Measurements from ENCODE around the gene ARMS2. TPM values are rescaled to one million over a fixed set of nuclear protein-coding genes. Genes with fewer than 3 reads are reported as not detected.

The ARMS2 gene
- total RNA-seq, 1 experiment from 2014 or later, result not detected

DNA sequence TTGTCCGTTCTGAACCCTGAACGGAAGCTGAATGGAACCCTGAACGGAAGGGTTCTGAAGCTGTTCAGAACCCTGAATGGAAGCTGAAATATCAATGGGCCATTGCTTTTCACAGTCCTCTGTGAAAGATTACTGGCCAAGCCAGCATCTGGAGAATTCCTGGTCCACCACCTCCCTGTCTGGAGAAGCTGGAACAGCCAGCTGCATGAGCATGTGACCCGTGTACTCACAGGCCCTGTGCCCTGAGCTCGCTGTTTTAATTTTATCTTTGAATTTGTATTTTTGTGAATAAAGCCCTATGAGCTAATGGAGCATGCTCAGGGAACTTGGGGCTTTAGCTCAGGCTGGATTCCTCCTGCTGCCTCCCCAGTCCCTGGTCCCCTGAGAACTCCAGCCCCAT is 44.1 kb downstream of the ARMS2 start:
- ATAC-seq (no peak), DNase-seq (no peak)
- Histone ChIP-seq H3K4me1 (ENCODE audit: insufficient read depth, low read length) (peaks cover 23% of the 10 kb centered on the region), H3K4me3 (ENCODE audit: low read length) (no peak overlapping the region), H2AFZ (ENCODE audit: low read length) (no peak overlapping the region), H4K20me1 (ENCODE audit: low read length) (no peaks in the 10 kb centered on the region), H3K9ac (ENCODE audit: low read length) (no peak overlapping the region), H3K9me3 (ENCODE audit: low read length) (no peaks in the 10 kb centered on the region), H3K79me2 (ENCODE audit: low read length) (no peaks in the 10 kb centered on the region), H3K9me2 (replicated peaks; ENCODE audit: low read length) (no peaks in the 10 kb centered on the region), H3K4me2 (ENCODE audit: low read length) (no peak overlapping the region), H3K36me3 (ENCODE audit: low read depth, low read length) (no peaks in the 10 kb centered on the region), H3F3A (ENCODE audit: low read length, unreplicated experiment) (no peaks in the 10 kb centered on the region), H3K27ac (ENCODE audit: low read length) (no peak overlapping the region), H3K27me3 (ENCODE audit: low read length) (no peaks in the 10 kb centered on the region)
- ChIA-PET POLR2A (ENCODE audit: unreplicated experiment) (no interaction called here), CTCF (no interaction called here)
- intact Hi-C loops (cut with micrococcal nuclease), result no loop called here
- TF ChIP-seq EZH2 (IDR thresholded peaks at IDR 0.05; ENCODE audit: low read length, unreplicated experiment) (no peak), EZH2phosphoT487 (IDR thresholded peaks at IDR 0.05; ENCODE audit: borderline replicate concordance, low read length) (no peak)
- TF ChIP-seq, protein P1, sequence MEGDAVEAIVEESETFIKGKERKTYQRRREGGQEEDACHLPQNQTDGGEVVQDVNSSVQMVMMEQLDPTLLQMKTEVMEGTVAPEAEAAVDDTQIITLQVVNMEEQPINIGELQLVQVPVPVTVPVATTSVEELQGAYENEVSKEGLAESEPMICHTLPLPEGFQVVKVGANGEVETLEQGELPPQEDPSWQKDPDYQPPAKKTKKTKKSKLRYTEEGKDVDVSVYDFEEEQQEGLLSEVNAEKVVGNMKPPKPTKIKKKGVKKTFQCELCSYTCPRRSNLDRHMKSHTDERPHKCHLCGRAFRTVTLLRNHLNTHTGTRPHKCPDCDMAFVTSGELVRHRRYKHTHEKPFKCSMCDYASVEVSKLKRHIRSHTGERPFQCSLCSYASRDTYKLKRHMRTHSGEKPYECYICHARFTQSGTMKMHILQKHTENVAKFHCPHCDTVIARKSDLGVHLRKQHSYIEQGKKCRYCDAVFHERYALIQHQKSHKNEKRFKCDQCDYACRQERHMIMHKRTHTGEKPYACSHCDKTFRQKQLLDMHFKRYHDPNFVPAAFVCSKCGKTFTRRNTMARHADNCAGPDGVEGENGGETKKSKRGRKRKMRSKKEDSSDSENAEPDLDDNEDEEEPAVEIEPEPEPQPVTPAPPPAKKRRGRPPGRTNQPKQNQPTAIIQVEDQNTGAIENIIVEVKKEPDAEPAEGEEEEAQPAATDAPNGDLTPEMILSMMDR (conservative IDR thresholded peaks at IDR 0.05; ENCODE audit: low read depth, low read length), result no peak
- no TSS peak for BruUV-seq (replicated peaks)

DNA sequence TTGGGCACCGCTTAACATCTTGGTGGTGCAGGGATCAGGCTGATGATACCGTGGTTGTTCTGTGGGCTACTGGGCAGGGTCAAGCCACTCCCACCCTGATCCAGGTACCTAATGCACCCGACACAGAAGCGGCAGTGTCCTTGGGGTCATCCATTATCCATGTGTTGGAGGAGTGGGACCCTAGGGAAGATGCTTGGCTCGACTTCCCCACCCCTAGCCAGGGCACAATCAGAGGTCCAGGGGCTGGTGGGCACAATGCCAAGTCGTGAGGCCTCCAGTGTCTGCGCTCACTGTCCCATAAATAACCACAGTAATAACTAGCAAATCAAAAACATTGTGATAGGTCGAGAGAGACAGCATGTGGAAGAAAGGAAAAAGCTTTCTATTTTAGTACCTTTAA is 44.6 kb downstream of the ARMS2 start:
- Histone ChIP-seq H2AFZ (ENCODE audit: low read length) (no peak overlapping the region), H3F3A (ENCODE audit: low read length, unreplicated experiment) (no peaks in the 10 kb centered on the region), H3K79me2 (ENCODE audit: low read length) (no peaks in the 10 kb centered on the region), H3K27me3 (ENCODE audit: low read length) (no peaks in the 10 kb centered on the region), H3K9me3 (ENCODE audit: low read length) (no peaks in the 10 kb centered on the region), H3K36me3 (ENCODE audit: low read depth, low read length) (no peaks in the 10 kb centered on the region), H3K4me1 (ENCODE audit: insufficient read depth, low read length) (peaks cover 21% of the 10 kb centered on the region), H4K20me1 (ENCODE audit: low read length) (no peaks in the 10 kb centered on the region), H3K9me2 (replicated peaks; ENCODE audit: low read length) (no peaks in the 10 kb centered on the region), H3K9ac (ENCODE audit: low read length) (no peak overlapping the region), H3K4me3 (ENCODE audit: low read length) (no peak overlapping the region), H3K4me2 (ENCODE audit: low read length) (no peak overlapping the region), H3K27ac (ENCODE audit: low read length) (no peak overlapping the region)
- CTCF ChIA-PET, result no interaction called here
- ATAC-seq (no peak), DNase-seq (no peak)
- intact Hi-C loops (cut with micrococcal nuclease), result no loop called here
- no TSS peak for BruUV-seq (replicated peaks)
- POLR2A ChIA-PET (ENCODE audit: unreplicated experiment), result no interaction called here
- TF ChIP-seq EZH2phosphoT487 (IDR thresholded peaks at IDR 0.05; ENCODE audit: borderline replicate concordance, low read length), result no peak
- no peak for TF ChIP-seq EZH2 (IDR thresholded peaks at IDR 0.05; ENCODE audit: low read length, unreplicated experiment)
- TF ChIP-seq, protein P1 (conservative IDR thresholded peaks at IDR 0.05; ENCODE audit: low read depth, low read length), result no peak

DNA sequence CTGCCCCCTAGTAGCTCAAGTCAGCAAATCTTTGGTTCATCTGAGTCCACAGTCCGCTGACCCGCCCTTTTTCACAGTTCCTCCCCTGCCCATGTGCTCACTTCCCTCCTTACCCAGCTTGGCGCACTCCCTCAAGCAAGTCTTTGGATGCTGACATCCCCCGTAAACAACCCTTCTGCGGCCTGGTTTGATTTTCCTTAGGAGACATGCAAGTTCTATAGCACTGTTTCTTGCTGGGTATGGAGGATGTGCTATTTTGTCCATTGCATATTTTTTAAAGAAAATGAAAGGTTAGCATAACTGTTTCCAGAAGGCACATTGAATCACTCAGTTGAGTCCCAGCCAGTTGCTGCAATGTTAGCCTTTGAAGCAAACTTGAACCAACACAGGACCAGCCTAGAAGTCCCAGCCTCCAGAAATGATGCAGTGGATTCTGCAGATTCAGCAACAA is 45.1 kb downstream of the ARMS2 start:
- Histone ChIP-seq H3K9me3 (ENCODE audit: low read length) (no peaks in the 10 kb centered on the region), H3K9ac (ENCODE audit: low read length) (no peak overlapping the region), H3K4me3 (ENCODE audit: low read length) (no peak overlapping the region), H3F3A (ENCODE audit: low read length, unreplicated experiment) (no peaks in the 10 kb centered on the region), H3K36me3 (ENCODE audit: low read depth, low read length) (no peaks in the 10 kb centered on the region), H3K79me2 (ENCODE audit: low read length) (no peaks in the 10 kb centered on the region), H3K4me1 (ENCODE audit: insufficient read depth, low read length) (peaks cover 21% of the 10 kb centered on the region), H4K20me1 (ENCODE audit: low read length) (no peaks in the 10 kb centered on the region), H3K9me2 (replicated peaks; ENCODE audit: low read length) (no peaks in the 10 kb centered on the region), H2AFZ (ENCODE audit: low read length) (no peak overlapping the region), H3K4me2 (ENCODE audit: low read length) (no peak overlapping the region), H3K27me3 (ENCODE audit: low read length) (no peaks in the 10 kb centered on the region), H3K27ac (ENCODE audit: low read length) (no peak overlapping the region)
- ChIA-PET CTCF (no interaction called here), POLR2A (ENCODE audit: unreplicated experiment) (no interaction called here)
- no peak for DNase-seq
- intact Hi-C loops (cut with micrococcal nuclease), result no loop called here
- no peak for ATAC-seq
- no TSS peak for BruUV-seq (replicated peaks)
- TF ChIP-seq, protein P1 (conservative IDR thresholded peaks at IDR 0.05; ENCODE audit: low read depth, low read length), result no peak
